Fibroblast of lung (primary cell): ENCODE data around the gene GMCL2. TPM values are rescaled to one million over a fixed set of nuclear protein-coding genes. Genes with fewer than 3 reads are reported as not detected.
"Not testable (repeated sequence)": the region's sequence is repeated elsewhere in the genome, so short reads cannot be mapped to it uniquely, and the experiment has no call there.

Experiments used
- DNase-seq, 2 donors: peaks; one replicate each; pipeline versions ENCODE4 v3.0.0 to v3.0.0-alpha.2; 2010; ENCODE audit warnings: low read depth in 2 of 2
- H2AFZ ChIP-seq: 2 replicates; pipeline ENCODE4 v1.5.1; 2012; ENCODE audit warnings: low read length, control low read depth, inconsistent platforms
- H3K27ac ChIP-seq: 2 replicates; pipeline ENCODE4 v1.5.1; 2011; ENCODE audit warnings: low read length, control low read depth; ENCODE audit not compliant: insufficient read depth
- H3K27me3 ChIP-seq: 2 replicates; pipeline ENCODE4 v1.5.1; 2011; ENCODE audit warnings: mild to moderate bottlenecking, low read length; ENCODE audit not compliant: control insufficient read depth, insufficient read depth
- H3K36me3 ChIP-seq: 2 replicates; pipeline ENCODE4 v1.5.1; 2011; ENCODE audit warnings: low read length; ENCODE audit not compliant: control insufficient read depth, insufficient read depth
- H3K4me1 ChIP-seq: 2 replicates; pipeline ENCODE4 v1.5.1; 2011; ENCODE audit warnings: low read length; ENCODE audit not compliant: control insufficient read depth, insufficient read depth; ENCODE audit errors: extremely low read depth
- H3K4me2 ChIP-seq: 2 replicates; pipeline ENCODE4 v1.5.1; 2011; ENCODE audit warnings: low read length, control low read depth; ENCODE audit not compliant: insufficient read depth; ENCODE audit errors: extremely low read depth
- H3K4me3 ChIP-seq, 4 experiments: fragments of 200-600 bp in 1 of 4; sonication (generic) in 1 of 4; replicated peaks in 1 of 4; 2 replicates each; pipeline ENCODE4 v1.5.1; 2011 to 2016; ENCODE audit warnings: low read length in 4 of 4, low read depth in 3 of 4, mild to moderate bottlenecking in 3 of 4, control low read depth in 2 of 4, inconsistent platforms in 1 of 4, mixed read lengths in 1 of 4; ENCODE audit not compliant: insufficient read depth in 1 of 4; ENCODE audit errors: control extremely low read depth in 1 of 4
- H3K79me2 ChIP-seq: 2 replicates; pipeline ENCODE4 v1.5.1; 2012; ENCODE audit warnings: mild to moderate bottlenecking, low read length, inconsistent platforms; ENCODE audit not compliant: control insufficient read depth, insufficient read depth
- H3K9ac ChIP-seq: 2 replicates; pipeline ENCODE4 v1.5.1; 2011; ENCODE audit warnings: mild to moderate bottlenecking, low read length, control low read depth; ENCODE audit not compliant: insufficient read depth
- H3K9me3 ChIP-seq: 2 replicates; pipeline ENCODE4 v1.5.1; 2012; ENCODE audit warnings: low read depth, low read length; ENCODE audit not compliant: control insufficient read depth, insufficient read depth
- H4K20me1 ChIP-seq: 2 replicates; pipeline ENCODE4 v1.5.1; 2011; ENCODE audit warnings: low read length; ENCODE audit not compliant: control insufficient read depth, insufficient read depth; ENCODE audit errors: extremely low read depth
- CTCF ChIP-seq, 2 donors: IDR thresholded peaks in 1 of 2; conservative IDR thresholded peaks in 1 of 2; 1 replicate in 1 of 2; 2 replicates in 1 of 2; pipeline ENCODE4 v1.5.1; 2011 to 2012; ENCODE audit warnings: low read length in 2 of 2, control low read depth in 1 of 2, inconsistent platforms in 1 of 2, low read depth in 1 of 2, mild to moderate bottlenecking in 1 of 2
- EZH2 ChIP-seq: IDR thresholded peaks from 2 replicates; pipeline ENCODE4 v1.5.1; 2012; ENCODE audit warnings: low read length, control low read depth, mild to moderate bottlenecking; ENCODE audit errors: missing control alignments
- polyA plus RNA-seq, 2 donors: library from polyadenylated mRNA; depleted of rRNA in 1 of 2; stranded (reverse) in 1 of 2; unstranded in 1 of 2; fragments of >200 nt; gene quantifications; 2 replicates each; pipeline ENCODE4 v1.2.1, GENCODE V29; 2011 to 2012; ENCODE audit warnings: missing spikeins in 1 of 2
- total RNA-seq: library from RNA; depleted of rRNA; stranded (reverse); fragments of >200 nt; gene quantifications from 2 replicates; pipeline ENCODE4 v1.2.1, GENCODE V29; 2014

The GMCL2 gene
- total and polyA plus RNA-seq, 2 donors (not counting 1 experiment from before 2014, with no cell fraction given) = under 0.01 TPM; not detected in 1

- Histone ChIP-seq H3K27me3 (peaks cover 8% of the 10 kb centered on the region), H3K27ac (no peak overlapping the region), H3K36me3 (no peaks in the 10 kb centered on the region), H2AFZ (no peak overlapping the region), H3K4me3 (no peak overlapping the region), H3K4me1 (peaks cover 4% of the 10 kb centered on the region), H3K4me2 (no peak overlapping the region), H4K20me1 (no peaks in the 10 kb centered on the region), H3K9me3 (no peaks in the 10 kb centered on the region), H3K79me2 (no peaks in the 10 kb centered on the region), H3K9ac (no peak overlapping the region)
- no peak for DNase-seq
- TF ChIP-seq CTCF (conservative IDR thresholded peaks at IDR 0.05 in 1 of 2, IDR thresholded peaks at IDR 0.05 in 1 of 2; ENCODE audit: low read depth in 1 of 2, low read length in 2 of 2) = no peak
- TF ChIP-seq EZH2 = no peak
Measured at GRCh38 chr5:178198706-178199105, 11.5 kb upstream of the GMCL2 start.

DNA sequence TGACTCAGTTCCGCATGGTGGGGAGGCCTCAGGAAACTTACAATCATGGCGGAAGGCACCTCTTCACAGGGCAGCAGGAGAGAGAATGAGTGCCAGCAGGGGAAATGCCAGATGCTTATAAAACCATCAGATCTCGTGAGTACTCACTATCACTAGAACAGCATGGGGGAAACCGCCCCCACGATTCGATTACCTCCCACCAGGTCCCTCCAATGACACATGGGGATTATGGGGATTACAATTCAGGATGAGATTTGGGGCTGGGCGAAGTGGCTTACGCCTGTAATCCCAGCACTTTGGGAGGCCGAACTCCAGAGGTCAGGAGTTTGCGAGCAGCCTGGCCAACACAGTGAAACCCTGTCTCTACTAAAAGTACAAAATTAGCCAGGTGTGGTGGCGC, 11.0 kb upstream of the GMCL2 start:
- H3K4me1 ChIP-seq, DNase-seq, H3K4me3 ChIP-seq, H3K27ac ChIP-seq, H3K4me2 ChIP-seq, H4K20me1 ChIP-seq, H2AFZ ChIP-seq, H3K79me2 ChIP-seq, H3K9ac ChIP-seq, H3K9me3 ChIP-seq, H3K36me3 ChIP-seq: not testable (repeated sequence)
- H3K27me3 ChIP-seq = peaks cover 12% of the 10 kb centered on the region

DNA sequence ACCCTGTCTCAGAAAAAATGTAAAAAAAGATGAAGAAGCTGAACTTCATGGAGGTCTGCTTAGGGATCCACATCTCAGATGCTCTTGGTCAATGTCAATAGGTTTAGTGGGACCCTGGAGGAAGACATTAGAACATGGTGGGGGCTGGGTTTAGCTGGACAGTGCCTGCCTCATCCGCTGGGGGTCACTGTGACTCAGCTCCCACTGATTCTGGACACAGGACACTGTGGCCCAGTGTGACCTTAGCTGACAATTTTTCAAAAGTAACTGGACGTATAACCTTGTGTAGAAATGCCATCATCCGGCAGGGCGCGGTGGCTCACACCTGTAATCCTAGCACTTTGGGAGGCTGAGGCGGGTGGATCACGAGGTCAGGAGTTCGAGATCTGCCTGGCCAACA, 9.8 kb upstream of the GMCL2 start:
- Histone ChIP-seq H3K27ac (no peak overlapping the region), H3K4me2 (no peak overlapping the region), H3K36me3 (no peaks in the 10 kb centered on the region), H3K9me3 (no peaks in the 10 kb centered on the region), H2AFZ (no peak overlapping the region), H3K27me3 (peaks cover 13% of the 10 kb centered on the region), H3K4me3 (no peak overlapping the region), H3K79me2 (no peaks in the 10 kb centered on the region), H3K9ac (no peak overlapping the region), H3K4me1 (peaks cover 4% of the 10 kb centered on the region), H4K20me1 (no peaks in the 10 kb centered on the region)
- no peak for DNase-seq
- TF ChIP-seq CTCF (conservative IDR thresholded peaks at IDR 0.05 in 1 of 2, IDR thresholded peaks at IDR 0.05 in 1 of 2; ENCODE audit: low read depth in 1 of 2, low read length in 2 of 2) (peak; percentile 14 to 40), EZH2 (no peak)
